Left ventricle myocardium inferior (tissue), 1 donor: ENCODE measurements around the gene DYNLRB1. TPM values are rescaled to one million over a fixed set of nuclear protein-coding genes. Genes with fewer than 3 reads are reported as not detected.
A peak's percentile ranks its signal among the peaks of the same experiment; 100 is the strongest.

Experiments used
- DNase-seq: peaks from one replicate; pipeline ENCODE4 v3.0.0-alpha.2; 2020
- H3K27ac ChIP-seq: fragments of 200-600 bp; replicated peaks from 2 replicates; pipeline ENCODE4 v1.8.0; 2021
- H3K27me3 ChIP-seq: fragments of 200-600 bp; 2 replicates; pipeline ENCODE4 v1.8.0; 2021; ENCODE audit warnings: low read depth
- H3K36me3 ChIP-seq: fragments of 200-600 bp; 2 replicates; pipeline ENCODE4 v1.8.0; 2021
- H3K4me1 ChIP-seq: fragments of 200-600 bp; 2 replicates; pipeline ENCODE4 v1.8.0; 2021
- H3K4me3 ChIP-seq: fragments of 200-600 bp; 2 replicates; pipeline ENCODE4 v1.8.0; 2021; ENCODE audit warnings: mild to moderate bottlenecking, moderate library complexity
- H3K9me3 ChIP-seq: fragments of 200-600 bp; replicated peaks from 2 replicates; pipeline ENCODE4 v1.8.0; 2021
- intact Hi-C: fragments of 100-400 bp; cut with micrococcal nuclease; formaldehyde crosslinking; loops from one replicate; pipeline ENCODE4 v1.11.0; 2022
- total RNA-seq: library from RNA; stranded (reverse); fragmentation: NEBNext Ultra II Directional; extraction: Animal tissue kit (Norgen Biotek cat#: 25700); gene quantifications from one replicate; pipeline ENCODE4 v1.2.1, GENCODE V29; 2021
- TF ChIP-seq, protein P1 (sequence below): fragments of 200-600 bp; IDR thresholded peaks from 2 replicates; pipeline ENCODE4 v1.8.0; 2021; ENCODE audit warnings: antibody characterized with exemption, mild to moderate bottlenecking, borderline replicate concordance
- donor health status: DM: no; HTN: yes; CAD: no; lungs with severe emphysema.

DYNLRB1 gene
- total RNA-seq, 1 donor from 2014 or later = 166 TPM

DNA sequence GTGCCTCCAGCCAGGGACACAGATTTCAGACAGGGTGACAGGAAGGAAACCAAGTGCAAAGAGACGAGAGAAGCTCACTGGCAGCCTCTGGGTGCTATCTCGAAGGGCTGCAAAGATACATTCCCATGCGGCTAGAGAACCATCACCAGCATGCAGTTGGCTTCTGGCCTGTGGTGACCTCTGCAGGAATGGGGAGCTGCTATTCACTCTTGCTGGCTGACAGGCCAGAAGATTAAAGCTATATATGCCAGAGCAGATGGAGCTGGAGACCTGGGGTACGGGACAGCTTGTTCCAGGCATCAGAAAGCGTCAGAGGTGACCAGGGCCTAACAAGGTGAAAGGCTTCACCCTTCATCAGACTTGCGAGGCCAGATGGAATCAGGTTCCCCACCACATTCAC lies 62.3 kb downstream of the DYNLRB1 start:
- H3K4me3 ChIP-seq = no peak overlapping the region
- peaks cover 19% of the 10 kb centered on the region for H3K36me3 ChIP-seq
- H3K9me3 ChIP-seq = no peaks in the 10 kb centered on the region
- peak; percentile 77 for DNase-seq
- intact Hi-C loops = no loop called here
- H3K4me1 ChIP-seq = peaks cover 56% of the 10 kb centered on the region
- TF ChIP-seq, protein P1, sequence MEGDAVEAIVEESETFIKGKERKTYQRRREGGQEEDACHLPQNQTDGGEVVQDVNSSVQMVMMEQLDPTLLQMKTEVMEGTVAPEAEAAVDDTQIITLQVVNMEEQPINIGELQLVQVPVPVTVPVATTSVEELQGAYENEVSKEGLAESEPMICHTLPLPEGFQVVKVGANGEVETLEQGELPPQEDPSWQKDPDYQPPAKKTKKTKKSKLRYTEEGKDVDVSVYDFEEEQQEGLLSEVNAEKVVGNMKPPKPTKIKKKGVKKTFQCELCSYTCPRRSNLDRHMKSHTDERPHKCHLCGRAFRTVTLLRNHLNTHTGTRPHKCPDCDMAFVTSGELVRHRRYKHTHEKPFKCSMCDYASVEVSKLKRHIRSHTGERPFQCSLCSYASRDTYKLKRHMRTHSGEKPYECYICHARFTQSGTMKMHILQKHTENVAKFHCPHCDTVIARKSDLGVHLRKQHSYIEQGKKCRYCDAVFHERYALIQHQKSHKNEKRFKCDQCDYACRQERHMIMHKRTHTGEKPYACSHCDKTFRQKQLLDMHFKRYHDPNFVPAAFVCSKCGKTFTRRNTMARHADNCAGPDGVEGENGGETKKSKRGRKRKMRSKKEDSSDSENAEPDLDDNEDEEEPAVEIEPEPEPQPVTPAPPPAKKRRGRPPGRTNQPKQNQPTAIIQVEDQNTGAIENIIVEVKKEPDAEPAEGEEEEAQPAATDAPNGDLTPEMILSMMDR = no peak
- H3K27me3 ChIP-seq = no peaks in the 10 kb centered on the region
- H3K27ac ChIP-seq = peak overlapping the region; percentile 94

DNA sequence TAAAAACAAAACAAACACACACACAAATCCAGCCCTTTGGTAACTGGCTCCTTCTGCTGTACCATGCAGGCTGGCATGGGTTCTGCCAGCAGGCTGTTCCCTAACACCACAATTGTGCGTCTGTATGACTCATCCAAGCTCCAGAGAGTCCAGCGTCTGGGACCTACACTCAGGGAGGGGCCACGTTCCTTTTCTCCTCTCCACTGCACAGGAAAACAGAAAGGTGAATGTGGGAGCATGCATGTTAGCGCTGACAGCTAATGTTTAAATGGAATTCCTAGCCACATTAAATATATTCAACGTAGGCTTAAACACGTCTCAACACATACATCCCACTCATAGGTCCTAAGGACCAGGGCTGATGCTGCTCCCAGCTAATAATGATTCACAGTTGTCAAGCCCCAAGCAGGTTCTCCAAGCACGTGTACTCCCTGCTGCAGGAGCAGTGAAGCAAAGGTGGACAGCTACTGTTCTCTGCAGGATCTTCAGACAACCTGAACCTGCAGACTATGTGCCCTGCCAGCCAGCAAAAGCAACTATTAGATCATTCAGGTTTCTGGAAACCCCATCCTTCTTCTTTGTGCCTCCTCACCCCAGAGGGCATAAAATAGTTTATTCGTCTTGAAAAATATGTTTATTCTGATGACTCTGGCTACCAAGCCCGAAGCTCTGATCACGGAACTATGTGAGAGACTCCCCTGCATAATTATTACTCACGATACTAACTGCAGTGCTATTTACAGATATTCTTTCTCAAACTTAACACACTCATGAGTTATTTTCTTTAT lies 63.2 kb downstream of the DYNLRB1 start:
- Histone ChIP-seq H3K4me1 (peaks cover 65% of the 10 kb centered on the region), H3K27ac (peak overlapping the region; percentile 94), H3K36me3 (peaks cover 10% of the 10 kb centered on the region), H3K4me3 (no peak overlapping the region), H3K27me3 (no peaks in the 10 kb centered on the region), H3K9me3 (no peaks in the 10 kb centered on the region)
- TF ChIP-seq, protein P1 = peak; percentile 68
- intact Hi-C loops = no loop called here
- DNase-seq = peak; percentile 61

DNA sequence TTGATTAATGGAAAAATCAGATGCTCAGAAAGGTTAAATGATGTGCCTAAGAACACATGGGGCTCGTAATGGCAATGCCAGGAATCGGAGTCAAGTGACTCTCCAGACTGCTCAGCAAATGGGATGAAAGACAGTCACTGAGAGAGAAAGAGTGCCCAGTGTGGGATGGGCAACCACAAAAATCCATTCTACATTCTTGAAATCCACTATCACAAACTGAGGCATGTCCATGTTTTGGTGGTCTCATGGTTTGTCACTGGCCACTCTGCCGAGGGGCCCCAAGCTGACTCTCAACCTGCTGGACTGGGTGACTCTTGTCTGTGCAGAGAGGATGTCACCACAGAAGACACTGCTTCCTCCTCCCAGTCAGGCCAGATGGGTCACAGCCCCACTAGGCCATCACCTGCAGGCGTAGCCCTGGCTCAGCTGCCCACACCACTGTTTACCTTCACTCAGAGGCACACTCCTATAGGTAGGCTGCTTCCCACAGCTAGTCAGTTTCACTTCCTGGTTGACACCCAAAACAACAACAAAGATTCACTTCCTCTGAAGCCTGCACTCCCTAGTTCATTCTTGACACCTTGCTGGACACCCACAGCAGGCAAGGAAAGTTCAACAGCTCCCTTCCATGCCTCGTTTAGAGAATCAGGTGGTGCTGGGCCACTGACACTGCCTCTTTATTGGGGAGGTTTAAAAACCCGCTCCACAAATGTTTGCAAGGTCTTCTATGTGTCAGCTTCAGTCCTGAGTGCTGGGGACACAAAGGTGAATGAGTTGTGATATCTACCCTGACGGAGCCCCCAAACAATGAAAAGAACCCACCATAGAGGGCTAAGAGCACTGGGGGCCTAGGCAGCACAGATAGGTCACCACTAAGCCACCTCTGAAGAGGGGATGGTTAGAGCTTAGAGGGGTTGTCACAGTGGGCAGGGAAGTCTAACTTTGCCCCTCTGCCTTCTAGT lies 64.0 kb downstream of the DYNLRB1 start:
- peak overlapping the region; percentile 94 for H3K27ac ChIP-seq
- TF ChIP-seq, protein P1 = no peak
- no peaks in the 10 kb centered on the region for H3K27me3 ChIP-seq
- intact Hi-C loops = no loop called here
- H3K9me3 ChIP-seq = no peaks in the 10 kb centered on the region
- no peak for DNase-seq
- peaks cover 65% of the 10 kb centered on the region for H3K4me1 ChIP-seq
- H3K36me3 ChIP-seq = peaks cover 7% of the 10 kb centered on the region
- H3K4me3 ChIP-seq = no peak overlapping the region

DNA sequence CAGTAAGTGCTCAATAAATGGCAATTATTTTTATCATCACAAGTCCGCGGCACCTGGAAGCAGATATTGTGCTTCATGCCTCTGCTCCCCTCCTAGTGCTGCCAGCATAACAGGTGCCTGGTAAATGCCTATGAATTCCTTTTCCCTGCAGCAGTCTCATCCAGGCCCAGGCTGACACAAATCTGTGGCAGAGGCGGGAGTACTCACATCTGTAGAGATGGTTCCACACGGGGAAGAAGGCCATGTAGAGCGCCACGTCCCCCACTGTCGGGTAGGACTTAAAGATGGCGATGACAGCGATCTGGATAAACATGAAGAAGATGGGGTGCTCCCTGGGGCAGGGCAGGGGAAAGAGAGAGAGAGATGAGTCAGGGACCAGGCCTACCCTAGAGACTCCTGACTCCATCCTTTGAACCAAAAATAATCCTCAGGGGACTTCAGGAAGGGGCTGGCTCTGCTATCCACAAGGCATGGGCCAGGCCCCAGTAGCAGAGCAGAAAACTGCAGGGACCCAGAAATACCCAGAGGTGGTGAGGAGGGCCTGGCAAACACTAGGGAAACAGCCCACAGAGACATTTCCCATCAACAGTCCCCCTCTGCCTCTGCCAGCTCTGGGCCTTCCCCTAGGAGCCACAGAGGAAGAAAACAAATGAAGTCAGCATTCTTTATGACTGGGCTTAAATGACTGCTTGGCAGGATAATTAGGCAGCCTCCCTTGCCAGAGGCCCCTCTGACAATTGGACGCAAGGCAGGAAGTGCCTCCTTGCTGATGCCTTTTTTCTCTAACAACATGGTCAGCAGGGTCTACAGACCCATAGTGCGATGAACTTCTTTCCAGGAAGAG lies 65.3 kb downstream of the DYNLRB1 start:
- H3K4me1 ChIP-seq = peaks cover 69% of the 10 kb centered on the region
- peak overlapping the region; percentile 94 for H3K27ac ChIP-seq
- H3K27me3 ChIP-seq = no peaks in the 10 kb centered on the region
- intact Hi-C loops = no loop called here
- H3K4me3 ChIP-seq = no peak overlapping the region
- TF ChIP-seq, protein P1 = no peak
- DNase-seq = peak; percentile 42
- H3K9me3 ChIP-seq = no peaks in the 10 kb centered on the region
- H3K36me3 ChIP-seq = peaks cover 6% of the 10 kb centered on the region

DNA sequence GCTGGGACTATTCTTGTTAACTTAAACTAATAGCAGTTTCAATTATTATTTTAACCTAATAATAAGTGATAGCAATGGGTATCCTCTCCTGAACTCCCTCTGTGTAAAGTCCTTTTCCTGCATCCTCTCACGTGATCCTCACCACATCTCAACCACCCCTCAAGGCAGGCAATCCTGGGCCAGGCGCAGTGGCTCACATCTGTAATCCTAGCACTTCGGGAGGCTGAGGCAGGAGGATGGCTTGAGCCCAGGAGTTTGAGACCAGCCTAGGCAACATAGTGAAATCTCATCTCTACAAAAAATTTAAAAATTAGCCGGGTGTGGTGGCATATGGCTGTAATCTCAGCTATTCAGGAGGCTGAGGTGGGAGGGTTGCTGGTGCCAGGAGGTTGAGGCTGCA lies 66.0 kb downstream of the DYNLRB1 start:
- H3K4me1 ChIP-seq = peaks cover 75% of the 10 kb centered on the region
- no peak overlapping the region for H3K4me3 ChIP-seq
- no peak for DNase-seq
- intact Hi-C loops = no loop called here
- H3K27ac ChIP-seq = peak overlapping the region; percentile 94
- H3K36me3 ChIP-seq = peaks cover 12% of the 10 kb centered on the region
- no peaks in the 10 kb centered on the region for H3K9me3 ChIP-seq
- no peaks in the 10 kb centered on the region for H3K27me3 ChIP-seq
- TF ChIP-seq, protein P1 = no peak
